ENCODE data around the gene PRRC2B.

The PRRC2B gene

DNA sequence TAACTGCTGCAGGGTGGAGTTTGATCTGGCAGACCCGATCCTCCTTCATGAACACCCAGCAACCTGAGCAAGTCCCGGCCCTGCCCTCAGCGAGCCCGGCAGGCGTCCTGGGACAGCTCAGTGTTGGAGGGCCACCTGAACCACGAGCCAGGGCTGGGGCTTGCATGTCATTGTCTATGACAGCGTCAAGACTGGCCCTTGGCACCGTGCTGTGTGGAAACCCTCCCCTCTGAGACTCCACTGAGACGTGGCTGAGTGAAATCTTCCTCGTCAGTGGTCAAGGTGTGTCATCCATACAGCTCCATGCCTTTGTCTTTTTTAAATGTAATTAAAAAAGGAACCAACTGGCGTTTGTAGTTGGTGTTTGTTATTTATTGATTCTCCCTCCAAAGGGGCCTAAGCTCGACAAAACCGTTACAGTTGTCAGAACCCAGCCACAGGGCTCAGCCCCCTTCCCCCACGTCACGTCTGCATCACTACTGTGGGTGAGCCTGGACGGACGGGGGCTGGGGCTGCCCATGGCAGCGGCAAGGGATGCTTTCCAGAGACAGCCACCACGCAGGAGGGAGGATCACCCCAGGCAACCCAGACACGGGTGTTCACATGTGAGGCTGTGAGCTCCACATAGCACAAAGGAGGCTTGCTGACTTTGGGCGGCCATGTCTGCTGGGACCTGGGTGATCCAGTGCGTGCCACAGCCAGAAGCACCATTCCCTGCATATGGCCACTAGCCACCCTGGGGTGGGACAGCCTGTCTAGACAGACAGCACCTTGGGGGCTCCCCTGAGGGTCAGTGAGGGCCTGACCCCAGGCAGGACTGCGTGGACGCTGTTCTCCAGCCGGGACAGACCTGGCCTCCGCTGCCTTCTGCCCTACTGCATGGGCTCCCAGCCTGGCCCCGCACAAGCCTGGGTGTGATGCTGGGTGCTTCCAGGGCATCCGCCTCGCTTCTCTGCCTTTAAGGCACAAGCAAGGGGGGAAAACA lies 129.9 kb downstream of the PRRC2B start:
- Histone ChIP-seq H3K36me3 (ENCODE audit: control insufficient read depth in 1 of 2, insufficient read depth in 2 of 2, low read length in 2 of 2) (peaks cover 65 to 81% of the 10 kb centered on the region in 2 donors), H3K27me3 (ENCODE audit: low read depth, low read length) (no peaks in the 10 kb centered on the region), H3K4me3 (ENCODE audit: low read depth in 1 of 2, low read length in 2 of 2) (no peak overlapping the region), H3K4me1 (ENCODE audit: control insufficient read depth in 1 of 2, insufficient read depth in 2 of 2, low read length in 2 of 2) (no peaks in the 10 kb centered on the region), H3K27ac (ENCODE audit: low read length) (no peak overlapping the region), H3K9me3 (ENCODE audit: control insufficient read depth in 1 of 2, low read length in 2 of 2) (no peaks in the 10 kb centered on the region)

DNA sequence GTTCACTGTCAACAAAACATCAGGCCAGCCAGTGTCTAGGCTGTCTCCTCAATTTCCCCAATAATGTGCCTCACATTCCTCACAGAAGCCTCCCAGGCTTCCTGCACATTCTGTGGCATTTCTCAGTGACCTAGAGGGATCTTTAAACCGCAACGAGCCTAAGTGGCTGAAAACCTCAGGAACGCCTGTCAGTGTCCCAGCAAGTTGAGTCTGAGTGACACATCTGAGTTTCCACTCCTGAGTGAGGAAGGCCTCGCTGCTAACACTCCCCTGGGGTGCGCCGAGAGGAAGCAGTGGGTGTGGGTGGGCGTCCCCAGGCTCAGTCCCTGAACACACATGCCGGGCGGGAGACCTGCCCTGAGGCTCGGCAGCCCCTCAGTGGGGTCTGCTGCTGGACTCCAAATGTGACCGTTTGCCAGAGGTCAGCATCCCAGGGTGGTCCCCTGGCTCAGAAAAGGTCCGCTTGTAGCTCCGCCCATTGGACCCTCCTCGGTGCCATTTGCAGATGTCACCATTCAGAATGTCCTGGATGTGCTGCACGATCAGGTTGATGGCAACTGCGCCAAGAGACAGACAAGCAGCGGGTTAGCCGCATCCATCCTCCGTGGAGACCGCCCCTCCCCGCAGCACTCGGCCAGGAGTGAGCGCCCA lies 130.9 kb downstream of the PRRC2B start:
- Histone ChIP-seq H3K4me3 (ENCODE audit: low read depth in 1 of 2, low read length in 2 of 2) (no peak overlapping the region), H3K36me3 (ENCODE audit: control insufficient read depth in 1 of 2, insufficient read depth in 2 of 2, low read length in 2 of 2) (peaks cover 59 to 79% of the 10 kb centered on the region in 2 donors), H3K27ac (ENCODE audit: low read length) (no peak overlapping the region), H3K27me3 (ENCODE audit: low read depth, low read length) (no peaks in the 10 kb centered on the region), H3K4me1 (ENCODE audit: control insufficient read depth in 1 of 2, insufficient read depth in 2 of 2, low read length in 2 of 2) (peaks cover 0 to 6% of the 10 kb centered on the region in 2 donors), H3K9me3 (ENCODE audit: control insufficient read depth in 1 of 2, low read length in 2 of 2) (no peaks in the 10 kb centered on the region)

DNA sequence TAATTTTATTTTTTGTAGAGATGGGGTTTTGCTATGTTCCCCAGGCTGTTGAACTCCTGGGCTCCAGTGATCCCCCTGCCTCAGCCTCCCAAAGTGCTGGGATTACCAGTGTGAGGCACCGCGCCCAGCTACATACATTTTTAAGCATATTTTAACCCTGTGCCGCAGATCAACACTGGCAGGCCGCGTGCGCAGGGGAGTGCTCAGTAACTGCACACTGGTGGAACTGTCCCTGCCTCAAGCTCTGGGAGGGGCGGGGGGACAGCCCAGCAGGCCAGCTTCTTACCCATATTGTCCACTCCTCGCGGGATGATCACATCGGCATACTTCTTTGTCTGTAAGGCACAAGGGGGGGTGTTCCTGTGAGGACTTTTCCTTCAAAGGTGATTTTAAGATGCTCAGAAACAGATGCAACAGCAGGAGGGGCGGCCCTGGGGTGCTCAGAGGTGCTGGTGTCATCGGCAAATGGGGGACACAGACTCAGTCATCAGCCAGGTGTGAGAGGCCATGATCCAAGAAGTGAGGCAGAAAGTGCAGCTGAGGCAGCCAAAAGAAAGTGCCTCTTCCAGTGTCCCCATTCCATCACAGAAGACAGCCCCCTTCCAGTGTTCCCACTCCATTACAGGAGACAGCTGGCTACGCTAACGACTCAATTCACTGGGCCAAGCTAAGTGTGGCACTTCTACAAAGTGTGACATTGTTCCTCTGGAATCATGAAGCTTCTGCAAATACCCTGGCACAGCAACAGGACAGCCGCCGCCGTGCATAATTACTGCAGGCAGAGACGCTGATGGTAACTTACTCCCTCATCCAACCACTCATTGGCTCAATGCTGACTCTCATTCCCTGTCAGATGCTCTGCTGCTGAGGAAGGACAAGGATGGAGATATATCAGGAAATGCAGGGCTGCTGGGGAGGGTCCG lies 132.0 kb downstream of the PRRC2B start:
- H3K27ac ChIP-seq (ENCODE audit: low read length) = no peak overlapping the region
- H3K4me3 ChIP-seq (ENCODE audit: low read depth in 1 of 2, low read length in 2 of 2) = no peak overlapping the region
- peaks cover 48 to 68% of the 10 kb centered on the region in 2 donors for H3K36me3 ChIP-seq (ENCODE audit: control insufficient read depth in 1 of 2, insufficient read depth in 2 of 2, low read length in 2 of 2)
- H3K27me3 ChIP-seq (ENCODE audit: low read depth, low read length) = no peaks in the 10 kb centered on the region
- H3K4me1 ChIP-seq (ENCODE audit: control insufficient read depth in 1 of 2, insufficient read depth in 2 of 2, low read length in 2 of 2) = peaks cover 6 to 13% of the 10 kb centered on the region in 2 donors
- no peaks in the 10 kb centered on the region for H3K9me3 ChIP-seq (ENCODE audit: control insufficient read depth in 1 of 2, low read length in 2 of 2)

DNA sequence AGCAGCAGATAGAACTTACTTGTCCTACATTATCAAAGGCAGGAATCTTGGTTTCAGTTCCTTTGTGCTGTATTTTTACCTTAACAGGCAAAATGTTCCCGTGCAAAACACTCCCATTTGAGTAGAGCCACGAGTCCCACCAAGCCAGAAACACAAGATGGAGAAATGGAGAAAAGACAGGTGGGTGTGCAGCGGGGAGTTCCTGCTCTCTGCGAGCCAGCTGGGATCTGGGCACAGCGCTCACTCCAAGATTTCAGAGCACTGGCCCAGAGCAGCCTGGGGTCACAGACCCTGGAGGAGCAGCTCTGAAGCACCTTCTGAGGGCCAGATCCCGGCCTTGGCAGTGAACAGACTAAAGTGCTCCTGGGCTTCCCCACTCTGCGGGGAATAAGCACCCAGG lies 134.3 kb downstream of the PRRC2B start:
- peaks cover 35 to 46% of the 10 kb centered on the region in 2 donors for H3K36me3 ChIP-seq (ENCODE audit: control insufficient read depth in 1 of 2, insufficient read depth in 2 of 2, low read length in 2 of 2)
- peaks cover 6 to 13% of the 10 kb centered on the region in 2 donors for H3K4me1 ChIP-seq (ENCODE audit: control insufficient read depth in 1 of 2, insufficient read depth in 2 of 2, low read length in 2 of 2)
- no peak overlapping the region for H3K4me3 ChIP-seq (ENCODE audit: low read depth in 1 of 2, low read length in 2 of 2)
- no peaks in the 10 kb centered on the region for H3K27me3 ChIP-seq (ENCODE audit: low read depth, low read length)
- no peaks in the 10 kb centered on the region for H3K9me3 ChIP-seq (ENCODE audit: control insufficient read depth in 1 of 2, low read length in 2 of 2)
- no peak overlapping the region for H3K27ac ChIP-seq (ENCODE audit: low read length)

DNA sequence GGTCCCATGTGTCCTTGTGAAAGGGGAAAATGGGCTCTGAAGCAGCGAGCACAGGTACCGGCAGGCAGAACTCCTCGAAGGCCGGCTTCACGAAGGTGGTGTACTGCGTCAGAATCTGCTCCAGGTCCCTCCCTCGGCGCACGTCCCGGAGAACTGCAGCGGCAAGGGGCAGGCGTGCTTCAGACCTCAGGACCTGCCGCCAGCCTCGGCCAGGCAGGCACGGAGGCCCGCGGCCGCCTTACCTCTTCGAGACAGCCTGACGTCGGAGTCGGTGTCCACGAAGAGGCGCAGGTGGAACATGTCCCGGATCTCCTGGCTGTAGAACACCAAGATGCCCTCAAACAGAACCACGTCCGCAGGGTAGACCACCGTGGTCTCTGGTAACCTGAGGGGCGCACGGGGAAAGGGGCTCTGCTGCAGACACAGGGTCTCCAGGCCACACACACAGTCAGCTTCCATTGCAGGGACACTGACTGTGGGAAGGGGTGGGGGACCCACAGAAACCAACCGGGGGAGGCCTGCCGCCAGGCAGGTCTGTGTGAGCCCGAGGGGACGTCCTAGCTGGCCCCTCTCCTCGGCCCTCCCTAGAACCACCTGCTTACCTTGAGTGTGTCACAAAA lies 135.1 kb downstream of the PRRC2B start:
- no peak overlapping the region for H3K27ac ChIP-seq (ENCODE audit: low read length)
- H3K9me3 ChIP-seq (ENCODE audit: control insufficient read depth in 1 of 2, low read length in 2 of 2) = no peaks in the 10 kb centered on the region
- no peaks in the 10 kb centered on the region for H3K27me3 ChIP-seq (ENCODE audit: low read depth, low read length)
- H3K4me1 ChIP-seq (ENCODE audit: control insufficient read depth in 1 of 2, insufficient read depth in 2 of 2, low read length in 2 of 2) = peaks cover 6 to 13% of the 10 kb centered on the region in 2 donors
- no peak overlapping the region for H3K4me3 ChIP-seq (ENCODE audit: low read depth in 1 of 2, low read length in 2 of 2)
- H3K36me3 ChIP-seq (ENCODE audit: control insufficient read depth in 1 of 2, insufficient read depth in 2 of 2, low read length in 2 of 2) = peaks cover 29 to 40% of the 10 kb centered on the region in 2 donors

DNA sequence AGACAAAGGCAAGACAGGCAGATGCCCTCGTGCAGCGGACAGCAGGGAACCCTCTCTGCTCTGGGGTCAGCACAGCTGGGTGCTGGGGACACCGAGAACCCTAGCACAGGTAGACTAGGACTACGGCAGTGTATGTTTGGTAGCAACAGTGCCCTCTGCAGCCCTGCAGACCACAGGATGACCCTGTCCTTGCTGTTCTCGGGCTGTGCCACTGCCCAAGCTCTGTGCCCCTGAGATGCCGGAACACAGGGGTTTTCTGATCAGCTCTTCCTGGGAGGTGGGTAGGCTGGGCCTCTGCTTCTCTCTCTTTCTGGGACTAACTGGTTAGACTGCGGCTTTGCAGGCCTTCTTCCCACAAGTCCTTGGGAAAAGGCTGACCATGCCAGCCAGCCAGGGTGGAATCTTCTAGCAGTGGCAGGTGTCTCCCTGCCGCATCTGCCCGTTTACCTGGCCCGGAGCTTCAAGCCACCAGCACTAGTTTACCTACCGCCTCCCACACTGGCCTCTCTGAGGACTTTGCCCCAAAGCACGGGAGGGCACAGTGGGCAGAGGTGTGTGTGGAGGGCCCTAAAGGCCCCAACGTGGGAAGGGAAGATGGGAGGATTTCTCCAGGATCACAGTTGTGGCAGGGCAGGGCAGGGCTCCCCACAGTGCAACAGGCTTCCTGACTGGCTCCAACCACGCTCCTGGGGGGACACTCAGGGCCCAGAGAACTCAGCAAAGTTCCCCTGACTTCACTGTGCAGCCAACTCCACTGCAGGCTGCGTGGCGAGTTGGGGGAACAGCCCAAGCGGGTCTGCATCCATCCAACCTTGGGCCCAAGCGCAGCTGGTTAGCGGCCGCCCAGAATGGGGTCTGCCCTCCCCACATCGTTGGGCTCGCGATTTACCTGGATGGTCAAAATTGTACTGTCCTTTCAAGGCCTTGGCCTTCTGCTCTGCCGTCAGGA lies 136.0 kb downstream of the PRRC2B start:
- Histone ChIP-seq H3K36me3 (ENCODE audit: control insufficient read depth in 1 of 2, insufficient read depth in 2 of 2, low read length in 2 of 2) (peaks cover 25 to 32% of the 10 kb centered on the region in 2 donors), H3K4me3 (ENCODE audit: low read depth in 1 of 2, low read length in 2 of 2) (peak overlapping the region; percentile 74 to 85), H3K4me1 (ENCODE audit: control insufficient read depth in 1 of 2, insufficient read depth in 2 of 2, low read length in 2 of 2) (peaks cover 6 to 13% of the 10 kb centered on the region in 2 donors), H3K9me3 (ENCODE audit: control insufficient read depth in 1 of 2, low read length in 2 of 2) (no peaks in the 10 kb centered on the region), H3K27me3 (ENCODE audit: low read depth, low read length) (no peaks in the 10 kb centered on the region), H3K27ac (ENCODE audit: low read length) (no peak overlapping the region)

DNA sequence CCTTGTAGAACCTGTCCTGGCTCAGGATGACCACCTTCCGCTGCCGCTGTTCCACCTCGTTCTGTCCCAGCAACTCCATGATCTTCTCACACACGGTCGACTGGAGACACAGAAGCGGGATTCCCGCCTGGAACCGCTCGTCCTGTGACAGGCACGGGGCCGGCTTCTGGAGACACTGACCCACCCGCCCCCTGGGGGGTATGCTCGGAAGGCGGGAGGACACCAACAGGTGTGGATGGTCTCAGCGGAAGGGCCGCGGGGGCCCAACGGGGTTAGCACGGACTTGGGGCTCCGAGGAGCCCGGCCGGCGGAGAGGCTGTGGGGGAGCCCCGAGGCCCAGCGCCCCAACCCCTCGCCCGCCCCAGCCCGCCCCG lies 136.6 kb downstream of the PRRC2B start:
- H3K36me3 ChIP-seq (ENCODE audit: control insufficient read depth in 1 of 2, insufficient read depth in 2 of 2, low read length in 2 of 2) = peaks cover 22 to 29% of the 10 kb centered on the region in 2 donors
- H3K27ac ChIP-seq (ENCODE audit: low read length) = no peak overlapping the region
- H3K4me3 ChIP-seq (ENCODE audit: low read depth in 1 of 2, low read length in 2 of 2) = peak overlapping the region; percentile 74 to 85
- peaks cover 6 to 13% of the 10 kb centered on the region in 2 donors for H3K4me1 ChIP-seq (ENCODE audit: control insufficient read depth in 1 of 2, insufficient read depth in 2 of 2, low read length in 2 of 2)
- no peaks in the 10 kb centered on the region for H3K27me3 ChIP-seq (ENCODE audit: low read depth, low read length)
- H3K9me3 ChIP-seq (ENCODE audit: control insufficient read depth in 1 of 2, low read length in 2 of 2) = no peaks in the 10 kb centered on the region

DNA sequence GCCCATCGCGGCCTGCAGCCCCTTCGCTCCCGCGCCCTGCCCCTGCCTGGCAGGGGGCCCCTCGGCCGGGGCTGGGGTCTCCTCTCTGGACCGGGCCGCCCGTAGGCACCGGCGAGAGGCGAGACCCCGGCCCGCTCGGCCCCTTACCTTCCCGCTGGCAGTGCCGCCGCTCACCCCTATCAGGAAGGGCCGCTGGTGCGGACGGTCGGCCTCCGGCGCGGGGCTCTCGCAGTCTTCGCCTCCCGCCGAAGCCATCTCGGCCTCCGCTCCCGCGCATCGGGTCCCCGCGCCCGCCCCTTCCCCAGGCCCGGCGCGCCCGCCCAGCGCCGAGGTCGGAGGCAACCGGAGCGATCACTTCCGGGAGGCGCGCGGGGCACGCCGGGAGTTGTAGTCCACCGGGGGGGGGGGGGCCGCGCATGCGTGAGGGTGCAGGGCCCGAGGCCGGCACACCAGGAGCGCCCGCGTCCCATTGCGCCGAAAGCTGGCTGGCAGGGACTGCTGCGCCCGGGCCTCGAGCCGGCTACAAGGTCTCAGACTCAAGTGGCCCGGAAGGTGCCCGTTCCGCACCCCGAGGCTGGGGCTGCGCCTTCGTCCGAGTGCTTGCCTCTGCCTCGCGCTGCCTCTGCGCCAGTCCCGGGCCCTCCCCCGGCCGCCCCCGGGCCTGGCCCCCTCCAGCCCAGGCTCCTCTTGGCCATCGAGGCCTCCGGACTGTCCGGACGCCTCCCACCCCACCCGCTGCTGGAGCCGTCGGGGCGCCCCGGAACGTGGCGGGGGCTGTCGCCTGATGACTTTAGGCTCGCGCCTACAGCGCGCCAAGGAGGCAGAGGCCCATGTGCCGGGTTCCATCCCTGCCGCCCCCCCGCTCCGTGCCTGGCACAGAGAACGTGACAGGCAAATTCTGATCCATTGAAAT lies 137.3 kb downstream of the PRRC2B start, which contains the start of gene UCK1:
Gene UCK1, minus strand, starts transcription at position 344 of the 913 bp plus-strand sequence. Its CDS starts 89 bp downstream, at position 255.
- H3K36me3 ChIP-seq (ENCODE audit: control insufficient read depth in 1 of 2, insufficient read depth in 2 of 2, low read length in 2 of 2) = peaks cover 16 to 25% of the 10 kb centered on the region in 2 donors
- H3K27ac ChIP-seq (ENCODE audit: low read length) = no peak within 1 kb of the TSS
- no peaks in the 10 kb centered on the region for H3K27me3 ChIP-seq (ENCODE audit: low read depth, low read length)
- H3K4me3 ChIP-seq (ENCODE audit: low read depth in 1 of 2, low read length in 2 of 2) = peak within 1 kb of the TSS; percentile 74 to 85
- H3K4me1 ChIP-seq (ENCODE audit: control insufficient read depth in 1 of 2, insufficient read depth in 2 of 2, low read length in 2 of 2) = peaks cover 6 to 13% of the 10 kb centered on the region in 2 donors
- no peaks in the 10 kb centered on the region for H3K9me3 ChIP-seq (ENCODE audit: control insufficient read depth in 1 of 2, low read length in 2 of 2)

DNA sequence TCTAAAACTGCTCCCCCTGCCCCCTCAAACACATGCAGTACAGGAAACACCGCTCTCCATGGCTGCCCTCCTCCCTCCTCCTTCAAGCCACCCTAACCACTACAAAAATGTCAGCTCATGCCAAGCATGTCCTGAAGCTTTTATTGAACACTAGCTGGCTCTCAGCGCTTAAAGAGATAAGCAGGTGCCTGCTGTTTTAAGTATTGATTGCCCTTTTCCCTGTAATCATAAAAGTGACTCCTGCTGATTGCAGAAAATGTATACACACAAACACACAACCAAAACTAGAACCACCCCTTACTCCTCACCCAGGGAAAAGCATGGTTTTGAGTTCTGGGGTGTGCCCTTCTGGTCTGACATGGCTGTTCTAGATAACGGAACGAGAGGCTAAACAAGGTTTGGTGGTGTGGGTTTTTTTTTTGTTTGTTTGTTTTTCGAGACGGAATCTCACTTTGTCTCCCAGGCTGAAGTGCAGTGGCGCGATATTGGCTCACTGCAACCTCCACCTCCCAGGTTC lies 140.9 kb downstream of the PRRC2B start:
- H3K27ac ChIP-seq (ENCODE audit: low read length) = no peak overlapping the region
- H3K9me3 ChIP-seq (ENCODE audit: control insufficient read depth in 1 of 2, low read length in 2 of 2) = no peaks in the 10 kb centered on the region
- no peaks in the 10 kb centered on the region for H3K27me3 ChIP-seq (ENCODE audit: low read depth, low read length)
- no peak overlapping the region for H3K4me3 ChIP-seq (ENCODE audit: low read depth in 1 of 2, low read length in 2 of 2)
- H3K36me3 ChIP-seq (ENCODE audit: control insufficient read depth in 1 of 2, insufficient read depth in 2 of 2, low read length in 2 of 2) = no peaks in the 10 kb centered on the region
- peaks cover 6 to 8% of the 10 kb centered on the region in 2 donors for H3K4me1 ChIP-seq (ENCODE audit: control insufficient read depth in 1 of 2, insufficient read depth in 2 of 2, low read length in 2 of 2)
